NK-92 (cell line): ENCODE results near the gene MAGEB16.

Source experiments
- DNase-seq: peaks from one replicate; lab custom pipeline; 2025; ENCODE audit not compliant: unreplicated experiment; lab: John Stamatoyannopoulos, UW

Gene MAGEB16

GRCh38 chrX:35798042-35798441, at the start of gene MAGEB16:
MAGEB16 (plus strand) TSS chrX:35798342; CDS start chrX:35802197, 3,855 bp downstream.
- DNase-seq, result no peak

GRCh38 chrX:35773958-35774564, 24.1 kb upstream of the MAGEB16 start:
- no peak for DNase-seq

GRCh38 chrX:35785075-35785474, 13.1 kb upstream of the MAGEB16 start:
- DNase-seq, result no peak

GRCh38 chrX:35786271-35786670, 11.9 kb upstream of the MAGEB16 start:
- no peak for DNase-seq

- no peak for DNase-seq
Measured at GRCh38 chrX:35787867-35788266, 10.3 kb upstream of the MAGEB16 start.

GRCh38 chrX:35800474-35800873, 2.3 kb downstream of the MAGEB16 start:
- DNase-seq, result no peak

- no peak for DNase-seq
Measured at GRCh38 chrX:35809781-35810180, 11.6 kb downstream of the MAGEB16 start.

- DNase-seq, result no peak
Measured at GRCh38 chrX:35819241-35819640, 21.1 kb downstream of the MAGEB16 start.

- no peak for DNase-seq
Measured at GRCh38 chrX:35826503-35826902, 28.4 kb downstream of the MAGEB16 start.

GRCh38 chrX:35829501-35829900, 31.4 kb downstream of the MAGEB16 start:
- no peak for DNase-seq

GRCh38 chrX:35841872-35842271, 43.7 kb downstream of the MAGEB16 start:
- no peak for DNase-seq

- DNase-seq, result no peak
Measured at GRCh38 chrX:35842674-35843073, 44.5 kb downstream of the MAGEB16 start.

- DNase-seq, result no peak
Measured at GRCh38 chrX:35847736-35848135, 49.6 kb downstream of the MAGEB16 start.
